ENCODE measurements around the gene ZNF324. TPM values are rescaled to one million over a fixed set of nuclear protein-coding genes. Genes with fewer than 3 reads are reported as not detected.

ZNF324 gene
- total RNA-seq, 1 experiment from 2014 or later, result 11.3 TPM

DNA sequence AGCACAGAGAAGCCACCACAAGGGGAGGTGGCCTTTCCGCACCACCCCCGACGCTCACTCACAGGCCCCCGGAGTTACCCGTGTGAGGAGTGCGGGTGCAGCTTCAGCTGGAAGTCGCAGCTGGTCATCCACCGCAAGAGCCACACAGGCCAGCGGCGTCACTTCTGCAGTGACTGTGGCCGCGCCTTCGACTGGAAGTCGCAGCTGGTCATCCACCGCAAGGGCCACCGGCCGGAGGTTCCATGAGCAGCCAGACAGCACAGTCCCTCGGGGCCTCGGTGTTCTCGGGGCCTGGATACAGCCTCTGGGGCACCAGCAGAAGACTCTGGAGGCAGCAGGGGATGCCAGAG is 13.6 kb downstream of the ZNF324 start:
- Histone ChIP-seq H4K20me1 (ENCODE audit: insufficient read depth) (no peaks in the 10 kb centered on the region), H3K4me3 (replicated peaks in 1 of 2; ENCODE audit: low read depth in 1 of 2, low read length in 2 of 2) (no peak overlapping the region), H3K36me3 (ENCODE audit: control insufficient read depth in 1 of 2, insufficient read depth in 2 of 2, low read length in 2 of 2) (no peaks in the 10 kb centered on the region), H2AFZ (ENCODE audit: low read depth, low read length, poor library complexity, severe bottlenecking) (no peak overlapping the region), H3K9me3 (ENCODE audit: control insufficient read depth in 1 of 2, insufficient read depth in 1 of 2, low read depth in 1 of 2, low read length in 2 of 2) (no peaks in the 10 kb centered on the region), H3K79me2 (ENCODE audit: insufficient read depth, low read length) (no peaks in the 10 kb centered on the region), H3K4me1 (ENCODE audit: control insufficient read depth in 1 of 2, insufficient read depth in 2 of 2, low read length in 2 of 2) (peaks cover 4 to 15% of the 10 kb centered on the region in 2 experiments; a peak in 3 of 4 replicates), H3K27ac (ENCODE audit: low read depth, low read length) (no peak overlapping the region), H3K9me2 (ENCODE audit: insufficient read depth) (no peaks in the 10 kb centered on the region), H3K9ac (ENCODE audit: low read length) (no peak overlapping the region), H3K27me3 (ENCODE audit: insufficient read depth, low read length) (no peaks in the 10 kb centered on the region), H3K4me2 (ENCODE audit: low read length) (no peak overlapping the region)
- ChIA-PET POLR2A (no interaction called here), RAD21 (ENCODE audit: low non-redundant PET in 1 of 2, low total read pairs in 2 of 2, uncharacterized antibody in 2 of 2, unreplicated experiment in 2 of 2) (no interaction called here), CTCF (no interaction called here)
- intact Hi-C loops (cut with micrococcal nuclease), result no loop called here
- ATAC-seq, result no peak
- DNase-seq (ENCODE audit: low read depth, low spot score), result no peak
- no TSS peak for BruUV-seq (replicated peaks)
- TF ChIP-seq ZFX (IDR thresholded peaks at IDR 0.05), result no peak
- TF ChIP-seq ZNF274 (IDR thresholded peaks at IDR 0.05; ENCODE audit: low read depth, low read length), result no peak
- TF ChIP-seq TCF7L2 (IDR thresholded peaks at IDR 0.05; ENCODE audit: borderline replicate concordance, extremely low read depth, insufficient read depth, insufficient read length), result no peak
- TF ChIP-seq, protein P1, sequence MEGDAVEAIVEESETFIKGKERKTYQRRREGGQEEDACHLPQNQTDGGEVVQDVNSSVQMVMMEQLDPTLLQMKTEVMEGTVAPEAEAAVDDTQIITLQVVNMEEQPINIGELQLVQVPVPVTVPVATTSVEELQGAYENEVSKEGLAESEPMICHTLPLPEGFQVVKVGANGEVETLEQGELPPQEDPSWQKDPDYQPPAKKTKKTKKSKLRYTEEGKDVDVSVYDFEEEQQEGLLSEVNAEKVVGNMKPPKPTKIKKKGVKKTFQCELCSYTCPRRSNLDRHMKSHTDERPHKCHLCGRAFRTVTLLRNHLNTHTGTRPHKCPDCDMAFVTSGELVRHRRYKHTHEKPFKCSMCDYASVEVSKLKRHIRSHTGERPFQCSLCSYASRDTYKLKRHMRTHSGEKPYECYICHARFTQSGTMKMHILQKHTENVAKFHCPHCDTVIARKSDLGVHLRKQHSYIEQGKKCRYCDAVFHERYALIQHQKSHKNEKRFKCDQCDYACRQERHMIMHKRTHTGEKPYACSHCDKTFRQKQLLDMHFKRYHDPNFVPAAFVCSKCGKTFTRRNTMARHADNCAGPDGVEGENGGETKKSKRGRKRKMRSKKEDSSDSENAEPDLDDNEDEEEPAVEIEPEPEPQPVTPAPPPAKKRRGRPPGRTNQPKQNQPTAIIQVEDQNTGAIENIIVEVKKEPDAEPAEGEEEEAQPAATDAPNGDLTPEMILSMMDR (IDR thresholded peaks at IDR 0.05 in 2 of 3, conservative IDR thresholded peaks at IDR 0.05 in 1 of 3; ENCODE audit: borderline replicate concordance in 1 of 3, insufficient read depth in 1 of 3, low read depth in 2 of 3, low read length in 2 of 3), result no peak
- no peak for TF ChIP-seq EZH2 (IDR thresholded peaks at IDR 0.05)
- TF ChIP-seq, protein P2, sequence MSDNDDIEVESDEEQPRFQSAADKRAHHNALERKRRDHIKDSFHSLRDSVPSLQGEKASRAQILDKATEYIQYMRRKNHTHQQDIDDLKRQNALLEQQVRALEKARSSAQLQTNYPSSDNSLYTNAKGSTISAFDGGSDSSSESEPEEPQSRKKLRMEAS (IDR thresholded peaks at IDR 0.05), result no peak
- TF ChIP-seq, protein P3, sequence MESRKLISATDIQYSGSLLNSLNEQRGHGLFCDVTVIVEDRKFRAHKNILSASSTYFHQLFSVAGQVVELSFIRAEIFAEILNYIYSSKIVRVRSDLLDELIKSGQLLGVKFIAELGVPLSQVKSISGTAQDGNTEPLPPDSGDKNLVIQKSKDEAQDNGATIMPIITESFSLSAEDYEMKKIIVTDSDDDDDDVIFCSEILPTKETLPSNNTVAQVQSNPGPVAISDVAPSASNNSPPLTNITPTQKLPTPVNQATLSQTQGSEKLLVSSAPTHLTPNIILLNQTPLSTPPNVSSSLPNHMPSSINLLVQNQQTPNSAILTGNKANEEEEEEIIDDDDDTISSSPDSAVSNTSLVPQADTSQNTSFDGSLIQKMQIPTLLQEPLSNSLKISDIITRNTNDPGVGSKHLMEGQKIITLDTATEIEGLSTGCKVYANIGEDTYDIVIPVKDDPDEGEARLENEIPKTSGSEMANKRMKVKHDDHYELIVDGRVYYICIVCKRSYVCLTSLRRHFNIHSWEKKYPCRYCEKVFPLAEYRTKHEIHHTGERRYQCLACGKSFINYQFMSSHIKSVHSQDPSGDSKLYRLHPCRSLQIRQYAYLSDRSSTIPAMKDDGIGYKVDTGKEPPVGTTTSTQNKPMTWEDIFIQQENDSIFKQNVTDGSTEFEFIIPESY (IDR thresholded peaks at IDR 0.05; ENCODE audit: extremely low read depth, insufficient replicate concordance, low read length), result no peak
- TF ChIP-seq, protein P4, sequence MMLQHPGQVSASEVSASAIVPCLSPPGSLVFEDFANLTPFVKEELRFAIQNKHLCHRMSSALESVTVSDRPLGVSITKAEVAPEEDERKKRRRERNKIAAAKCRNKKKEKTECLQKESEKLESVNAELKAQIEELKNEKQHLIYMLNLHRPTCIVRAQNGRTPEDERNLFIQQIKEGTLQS (IDR thresholded peaks at IDR 0.05), result no peak
- TF ChIP-seq FOSL1 (IDR thresholded peaks at IDR 0.05; ENCODE audit: low read depth), result no peak
- no peak for TF ChIP-seq EZH2phosphoT487 (IDR thresholded peaks at IDR 0.05; ENCODE audit: borderline replicate concordance)
- no peak for TF ChIP-seq CEBPB (IDR thresholded peaks at IDR 0.05; ENCODE audit: low read depth)
- TF ChIP-seq POLR2AphosphoS5 (IDR thresholded peaks at IDR 0.05; ENCODE audit: low read depth, low read length), result no peak
- TF ChIP-seq RAD21 (IDR thresholded peaks at IDR 0.05; ENCODE audit: low read depth), result no peak
- TF ChIP-seq JUND (IDR thresholded peaks at IDR 0.05), result no peak
- no peak for TF ChIP-seq SRF (IDR thresholded peaks at IDR 0.05; ENCODE audit: low read depth)
- no peak for TF ChIP-seq SP1 (IDR thresholded peaks at IDR 0.05; ENCODE audit: low read depth)
- TF ChIP-seq, protein P5, sequence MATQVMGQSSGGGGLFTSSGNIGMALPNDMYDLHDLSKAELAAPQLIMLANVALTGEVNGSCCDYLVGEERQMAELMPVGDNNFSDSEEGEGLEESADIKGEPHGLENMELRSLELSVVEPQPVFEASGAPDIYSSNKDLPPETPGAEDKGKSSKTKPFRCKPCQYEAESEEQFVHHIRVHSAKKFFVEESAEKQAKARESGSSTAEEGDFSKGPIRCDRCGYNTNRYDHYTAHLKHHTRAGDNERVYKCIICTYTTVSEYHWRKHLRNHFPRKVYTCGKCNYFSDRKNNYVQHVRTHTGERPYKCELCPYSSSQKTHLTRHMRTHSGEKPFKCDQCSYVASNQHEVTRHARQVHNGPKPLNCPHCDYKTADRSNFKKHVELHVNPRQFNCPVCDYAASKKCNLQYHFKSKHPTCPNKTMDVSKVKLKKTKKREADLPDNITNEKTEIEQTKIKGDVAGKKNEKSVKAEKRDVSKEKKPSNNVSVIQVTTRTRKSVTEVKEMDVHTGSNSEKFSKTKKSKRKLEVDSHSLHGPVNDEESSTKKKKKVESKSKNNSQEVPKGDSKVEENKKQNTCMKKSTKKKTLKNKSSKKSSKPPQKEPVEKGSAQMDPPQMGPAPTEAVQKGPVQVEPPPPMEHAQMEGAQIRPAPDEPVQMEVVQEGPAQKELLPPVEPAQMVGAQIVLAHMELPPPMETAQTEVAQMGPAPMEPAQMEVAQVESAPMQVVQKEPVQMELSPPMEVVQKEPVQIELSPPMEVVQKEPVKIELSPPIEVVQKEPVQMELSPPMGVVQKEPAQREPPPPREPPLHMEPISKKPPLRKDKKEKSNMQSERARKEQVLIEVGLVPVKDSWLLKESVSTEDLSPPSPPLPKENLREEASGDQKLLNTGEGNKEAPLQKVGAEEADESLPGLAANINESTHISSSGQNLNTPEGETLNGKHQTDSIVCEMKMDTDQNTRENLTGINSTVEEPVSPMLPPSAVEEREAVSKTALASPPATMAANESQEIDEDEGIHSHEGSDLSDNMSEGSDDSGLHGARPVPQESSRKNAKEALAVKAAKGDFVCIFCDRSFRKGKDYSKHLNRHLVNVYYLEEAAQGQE (IDR thresholded peaks at IDR 0.05; ENCODE audit: low read depth), result no peak

Measured in HCT116 (cell line).